H1 (cell line): Measurements from ENCODE around the gene LIPA. TPM values are rescaled to one million over a fixed set of nuclear protein-coding genes. Genes with fewer than 3 reads are reported as not detected.
A peak's percentile ranks its signal among the peaks of the same experiment; 100 is the strongest.

Experiments used
- CTCF ChIA-PET: fragments of 300-600 bp; sonication (Branson Sonifier 250); formaldehyde crosslinking; loops from one replicate; lab custom pipeline; 2021; ENCODE audit not compliant: partially characterized antibody; lab: Charles Lee
- POLR2A ChIA-PET: fragments of 300-600 bp; sonication (Branson Sonifier 250); formaldehyde crosslinking; loops from one replicate; lab custom pipeline; 2021; ENCODE audit warnings: inconsistent platforms; ENCODE audit not compliant: partially characterized antibody; lab: Charles Lee
- DNase-seq, 2 experiments: peaks; one replicate each; pipeline versions ENCODE4 v3.0.0 to v3.0.0-alpha.2; 2010 to 2022; ENCODE audit warnings: low spot score in 2 of 2, low read depth in 1 of 2, mixed read lengths in 1 of 2
- FAIRE-seq: peaks from 2 replicates; lab custom pipeline; 2011; peaks lifted over from hg19 to GRCh38; lab: Jason Lieb, UNC
- H2AFZ ChIP-seq: 2 replicates; pipeline ENCODE4 v1.8.1; 2012; ENCODE audit warnings: low read length, inconsistent platforms
- H2AK5ac ChIP-seq: 2 replicates; pipeline ENCODE4 v1.6.1; 2013; ENCODE audit warnings: low read depth, low read length
- H2BK120ac ChIP-seq: replicated peaks from 2 replicates; pipeline ENCODE3; 2013; ENCODE audit warnings: low read depth, low read length, inconsistent platforms
- H2BK12ac ChIP-seq: 2 replicates; pipeline ENCODE4 v1.6.1; 2013; ENCODE audit warnings: low read depth, low read length
- H2BK15ac ChIP-seq: 2 replicates; pipeline ENCODE4 v1.6.1; 2013; ENCODE audit warnings: low read length
- H2BK20ac ChIP-seq: 2 replicates; pipeline ENCODE4 v1.6.1; 2013; ENCODE audit warnings: low read length
- H2BK5ac ChIP-seq: 2 replicates; pipeline ENCODE4 v1.6.1; 2013; ENCODE audit warnings: low read depth, low read length
- H3K14ac ChIP-seq: 2 replicates; pipeline ENCODE4 v1.6.1; 2013; ENCODE audit warnings: inconsistent platforms; ENCODE audit not compliant: insufficient read length
- H3K18ac ChIP-seq: 2 replicates; pipeline ENCODE4 v1.6.1; 2013; ENCODE audit warnings: low read length; ENCODE audit errors: extremely low read depth
- H3K23ac ChIP-seq: 2 replicates; pipeline ENCODE4 v1.6.1; 2013; ENCODE audit warnings: inconsistent platforms; ENCODE audit not compliant: insufficient read length
- H3K23me2 ChIP-seq: 2 replicates; pipeline ENCODE4 v1.6.1; 2013; ENCODE audit warnings: low read depth, low read length
- H3K27ac ChIP-seq: 2 replicates; pipeline ENCODE4 v1.6.1; 2011; ENCODE audit warnings: low read depth, low read length, inconsistent platforms
- H3K27me3 ChIP-seq, 4 experiments: replicated peaks in 1 of 4; 1 replicate in 1 of 4; 2 replicates in 3 of 4; pipeline versions ENCODE4 v1.6.1 to v1.8.1; 2011 to 2013; ENCODE audit warnings: low read length in 3 of 4, mild to moderate bottlenecking in 3 of 4, inconsistent platforms in 2 of 4, mixed read lengths in 2 of 4, moderate library complexity in 1 of 4; ENCODE audit not compliant: control insufficient read depth in 3 of 4, insufficient read depth in 3 of 4; ENCODE audit errors: extremely low read depth in 1 of 4
- H3K36me3 ChIP-seq, 4 experiments: 2 replicates each; pipeline versions ENCODE4 v1.6.1 to v1.8.1; 2011 to 2013; ENCODE audit warnings: mild to moderate bottlenecking in 4 of 4, low read length in 3 of 4, moderate library complexity in 2 of 4, control low read depth in 1 of 4, inconsistent platforms in 1 of 4; ENCODE audit not compliant: insufficient read depth in 4 of 4, control insufficient read depth in 2 of 4
- H3K4ac ChIP-seq: replicated peaks from 2 replicates; pipeline ENCODE3; 2013; ENCODE audit warnings: low read length, low read depth, mixed read lengths, inconsistent platforms; ENCODE audit not compliant: insufficient read length
- H3K4me1 ChIP-seq, 4 experiments: replicated peaks in 1 of 4; 1 replicate in 1 of 4; 2 replicates in 3 of 4; pipeline versions ENCODE4 v1.6.1 to v1.8.1; 2011 to 2013; ENCODE audit warnings: low read length in 3 of 4, inconsistent platforms in 2 of 4, mixed read lengths in 1 of 4; ENCODE audit not compliant: insufficient read depth in 4 of 4, control insufficient read depth in 3 of 4
- H3K4me2 ChIP-seq, 2 experiments: 2 replicates each; pipeline versions ENCODE4 v1.6.1 to v1.8.1; 2011 to 2013; ENCODE audit warnings: low read depth in 2 of 2, low read length in 2 of 2, control low read depth in 1 of 2, inconsistent platforms in 1 of 2, mild to moderate bottlenecking in 1 of 2; ENCODE audit not compliant: insufficient read depth in 1 of 2
- H3K4me3 ChIP-seq, 4 experiments: fragments of 200-600, 300-600 bp in 1 of 4; sonication (generic), shearing (Covaris generic), sonication (Bioruptor Twin) in 1 of 4; 2 replicates each; pipeline versions ENCODE4 v1.5.1 to v1.8.1; 2011 to 2016; ENCODE audit warnings: low read length in 4 of 4, low read depth in 3 of 4, control low read depth in 2 of 4, inconsistent platforms in 2 of 4, mild to moderate bottlenecking in 2 of 4, mixed read lengths in 1 of 4, moderate library complexity in 1 of 4; ENCODE audit not compliant: insufficient read depth in 2 of 4; ENCODE audit errors: extremely low read depth in 1 of 4
- H3K56ac ChIP-seq: replicated peaks from 2 replicates; pipeline ENCODE3; 2013; ENCODE audit warnings: low read depth, mild to moderate bottlenecking, mixed read lengths, low read length, inconsistent platforms; ENCODE audit not compliant: insufficient read length
- H3K79me1 ChIP-seq: 2 replicates; pipeline ENCODE4 v1.6.1; 2013; ENCODE audit warnings: low read depth, low read length, control low read depth
- H3K79me2 ChIP-seq, 2 experiments: 2 replicates each; pipeline versions ENCODE4 v1.6.1 to v1.8.1; 2012 to 2013; ENCODE audit warnings: low read length in 2 of 2, mild to moderate bottlenecking in 2 of 2, inconsistent platforms in 1 of 2; ENCODE audit not compliant: insufficient read depth in 2 of 2, control insufficient read depth in 1 of 2
- H3K9ac ChIP-seq, 4 experiments: replicated peaks in 1 of 4; 1 replicate in 1 of 4; 2 replicates in 3 of 4; pipeline versions ENCODE4 v1.6.1 to v1.8.1; 2011 to 2013; ENCODE audit warnings: low read depth in 3 of 4, low read length in 3 of 4, control low read depth in 2 of 4, mild to moderate bottlenecking in 2 of 4, moderate library complexity in 2 of 4, inconsistent platforms in 1 of 4; ENCODE audit errors: extremely low read depth in 1 of 4
- H3K9me3 ChIP-seq, 2 experiments: 2 replicates each; pipeline versions ENCODE4 v1.6.1 to v1.8.1; 2012 to 2013; ENCODE audit warnings: mild to moderate bottlenecking in 2 of 2, moderate library complexity in 2 of 2, control low read depth in 1 of 2, inconsistent platforms in 1 of 2, low read depth in 1 of 2, low read length in 1 of 2, mixed read lengths in 1 of 2; ENCODE audit not compliant: insufficient read depth in 2 of 2
- H4K20me1 ChIP-seq, 2 experiments: replicated peaks in 1 of 2; 2 replicates each; pipeline versions ENCODE3 to v1.8.1; 2011 to 2013; ENCODE audit warnings: inconsistent platforms in 2 of 2, low read length in 2 of 2, mild to moderate bottlenecking in 1 of 2; ENCODE audit not compliant: insufficient read depth in 2 of 2, control insufficient read depth in 1 of 2
- H4K5ac ChIP-seq: 2 replicates; pipeline ENCODE4 v1.6.1; 2013; ENCODE audit warnings: low read length, low read depth, mixed read lengths, inconsistent platforms; ENCODE audit not compliant: insufficient read length
- H4K8ac ChIP-seq: 2 replicates; pipeline ENCODE4 v1.8.0; 2013; ENCODE audit warnings: mild to moderate bottlenecking, moderate library complexity, low read length, inconsistent platforms; ENCODE audit not compliant: insufficient read depth; ENCODE audit errors: extremely low read depth
- H4K91ac ChIP-seq: replicated peaks from 2 replicates; pipeline ENCODE3; 2013; ENCODE audit warnings: low read length, mixed read lengths, inconsistent platforms; ENCODE audit not compliant: insufficient read length
- MAX ChIP-seq: IDR thresholded peaks from 2 replicates; pipeline ENCODE4 v1.6.1; 2012; ENCODE audit warnings: inconsistent platforms
- SUZ12 ChIP-seq: fragments of 200-600 bp; sonication (generic); IDR thresholded peaks from 2 replicates; pipeline ENCODE4 v1.6.1; 2012; ENCODE audit warnings: mild to moderate bottlenecking, inconsistent platforms, low read length, moderate library complexity, mixed read lengths
- WGBS, 2 experiments: shearing (Covaris generic) in 1 of 2; methylation state at CpG; one replicate each; pipeline versions ENCODE4 v1.1.6 to v1.1.7; 2013 to 2015; ENCODE audit warnings: low lambda C conversion rate in 2 of 2, mixed read lengths in 2 of 2, inconsistent platforms in 1 of 2, low coverage in 1 of 2, missing lambda C conversion rate in 1 of 2; ENCODE audit not compliant: insufficient replicate concordance in 2 of 2, insufficient coverage in 1 of 2, insufficient read length in 1 of 2; ENCODE audit errors: extremely low coverage in 1 of 2, missing lambda C conversion rate in 1 of 2; 5-methylcytosine and 5-hydroxymethylcytosine counted together
- polyA plus RNA-seq, 7 experiments: library from polyadenylated mRNA; depleted of rRNA in 3 of 7; stranded (reverse) in 5 of 7; unstranded in 2 of 7; fragments of >200 nt in 5 of 7; fragments of 200-250 nt in 2 of 7; gene quantifications; 1 replicate in 5 of 7; 2 replicates in 1 of 7; 4 replicates in 1 of 7; pipeline versions ENCODE4 v1.2.1 to v1.2.3, GENCODE V29; 2011 to 2013; ENCODE audit warnings: missing spikeins in 2 of 7, mixed read lengths in 2 of 7
- total RNA-seq: library from RNA; stranded (reverse); fragmentation: NEBNext Ultra II Directional; extraction: Animal tissue kit (Norgen Biotek cat#: 25700); gene quantifications from 2 replicates; pipeline ENCODE4 v1.2.1, GENCODE V29; 2021

The LIPA gene
- total and polyA plus RNA-seq, 2 of the 8 experiments (the other 6 are each of a cell fraction or from before 2014, with no cell fraction given): 18.1 to 32.4 TPM

- Histone ChIP-seq H2BK5ac (0 out of 2 replicates have a peak overlapping the region, but pooled peaks have one; percentile 15), H2BK120ac (no peak overlapping the region), H3K23me2 (peaks cover 5% of the 10 kb centered on the region; the same call in 1 of the 2 replicates), H3K9me3 (peaks cover 9 to 16% of the 10 kb centered on the region in 2 experiments), H3K79me1 (no peaks in the 10 kb centered on the region; the same call in 1 of the 2 replicates), H2AFZ (peak overlapping the region; percentile 60), H3K23ac (no peak overlapping the region), H3K9ac (no peak overlapping the region; a peak in 1 of 7 replicates), H3K36me3 (no peaks in the 10 kb centered on the region), H3K56ac (no peak overlapping the region), H3K18ac (0 out of 2 replicates have a peak overlapping the region, but pooled peaks have one; percentile 48), H4K8ac (no peak overlapping the region), H3K27me3 (no peaks in the 10 kb centered on the region; a peak in 1 of 7 replicates), H3K14ac (no peak overlapping the region), H3K27ac (no peak overlapping the region), H4K5ac (no peak overlapping the region), H3K79me2 (no peaks in the 10 kb centered on the region), H2BK20ac (no peak overlapping the region), H3K4me2 (peak overlapping the region; percentile 76 to 91), H3K4me1 (peaks cover 0 to 6% (median 1%) of the 10 kb centered on the region in 4 experiments; a peak in 3 of 7 replicates)
- 55% methylated on average over 13 of the region's 13 CpGs; no CpG with 5 or more reads in 1 of the 2 experiments for WGBS, 2 experiments
- CTCF ChIA-PET: interaction anchor here (0.6 to 3.1 kb wide), 8 partner anchors 8 to 322 kb away, joined by 3 to 11 read pairs (median 3); no protein-coding TSS in a partner anchor
- POLR2A ChIA-PET: interaction anchor here (1.0 to 1.3 kb wide), 2 partner anchors 10 to 393 kb away, joined by 3 to 4 read pairs; no protein-coding TSS in a partner anchor
- FAIRE-seq: no peak
- no peak for DNase-seq
- TF ChIP-seq SUZ12 (no peak), MAX (peak; percentile 51; the same call in 1 of the 2 replicates)
- TF ChIP-seq, all 59 proteins: peak for 1
- H4K20me1 ChIP-seq: no peaks in the 10 kb centered on the region
- no peak overlapping the region for H4K91ac ChIP-seq
- H3K4me3 ChIP-seq: peak overlapping the region; percentile 57 to 78 (median 68)
- no peak overlapping the region for H2BK15ac ChIP-seq
- H3K4ac ChIP-seq: no peak overlapping the region
- no peak overlapping the region; the same call in 1 of the 2 replicates for H2BK12ac ChIP-seq
- H2AK5ac ChIP-seq: no peak overlapping the region
Observed at GRCh38 chr10:89250865-89251408, 638 bp downstream of the LIPA start.
